ENCODE data around the gene MACROD2.

- TF ChIP-seq CTCF (conservative IDR thresholded peaks at IDR 0.05; ENCODE audit: low read depth, low read length) = no peak
- TF ChIP-seq EZH2 (IDR thresholded peaks at IDR 0.05; ENCODE audit: borderline replicate concordance, low read depth, low read length, poor library complexity, severe bottlenecking) = no peak
Measured at GRCh38 chr20:15232243-15232642, 1236.9 kb downstream of the MACROD2 start.
